Measurements from ENCODE around the gene EML6.

The EML6 gene

GRCh38 chr2:54708584-54709335, 14.7 kb upstream of the EML6 start:
- no peak for DNase-seq

DNA sequence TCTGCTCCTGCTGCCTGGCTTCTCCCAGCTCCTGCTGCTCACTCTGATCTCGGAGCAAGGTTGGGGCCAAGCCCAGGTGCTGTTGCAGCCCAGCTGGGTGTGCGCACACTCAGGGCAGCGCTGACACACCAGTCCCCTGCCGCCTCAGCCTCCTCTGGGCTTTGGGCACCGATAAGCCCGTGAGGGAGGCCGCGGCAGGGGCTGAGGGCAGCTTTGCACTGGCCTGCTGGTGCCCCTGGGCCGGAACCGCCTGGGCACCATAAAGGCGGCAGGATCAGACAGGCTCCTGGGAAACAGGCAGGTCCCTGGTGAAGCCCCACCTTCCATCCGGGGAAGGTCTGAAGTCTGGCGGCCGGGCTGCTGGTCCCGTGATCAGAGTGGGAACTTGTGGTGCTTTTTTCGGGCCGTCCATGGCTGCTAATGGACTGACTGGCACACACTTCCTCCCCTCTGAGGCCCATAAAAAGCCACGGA, 14.1 kb upstream of the EML6 start:
- no peak for DNase-seq

- no peak for DNase-seq
Measured at GRCh38 chr2:54710216-54710615, 13.2 kb upstream of the EML6 start.

DNA sequence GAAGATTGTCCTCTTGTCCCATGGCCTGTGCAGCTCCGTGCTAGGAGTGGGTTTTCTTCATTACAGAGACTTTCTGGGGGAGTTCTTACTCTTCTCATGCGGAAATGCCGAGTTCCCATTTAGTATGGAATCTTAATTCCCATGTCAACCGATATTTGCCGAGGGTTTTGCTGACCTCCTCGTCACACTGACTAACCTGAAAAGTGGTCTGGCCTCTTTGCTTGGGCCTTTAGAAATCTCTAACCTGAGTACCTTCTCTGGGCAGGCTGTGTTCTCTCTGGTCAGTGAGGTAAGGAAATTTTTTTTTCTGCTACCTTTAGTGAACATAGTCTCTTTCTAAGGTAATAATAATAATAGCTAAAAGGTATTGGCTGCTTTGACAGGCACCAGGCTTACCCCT, 10.9 kb upstream of the EML6 start:
- no peak for DNase-seq

DNA sequence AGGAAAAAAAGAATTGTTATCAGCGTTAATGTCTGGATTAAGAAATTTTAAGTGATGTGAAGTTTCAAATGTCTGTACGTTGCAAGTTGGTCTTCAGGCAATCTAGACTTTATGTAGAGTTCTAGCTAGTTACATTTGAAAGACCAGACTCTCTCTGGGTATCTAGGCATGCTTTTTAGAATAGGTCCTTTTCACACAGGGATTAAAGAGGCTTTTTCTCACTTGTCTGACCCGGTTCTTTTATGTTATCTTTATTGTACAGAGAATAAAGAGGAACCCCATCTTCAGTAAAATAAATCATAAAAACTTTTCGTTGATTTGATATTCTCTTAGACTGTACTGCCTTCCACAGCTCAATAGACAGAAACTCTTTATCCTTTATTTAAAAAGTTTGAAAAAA, 8.5 kb upstream of the EML6 start:
- no peak for DNase-seq

- no peak for DNase-seq
Measured at GRCh38 chr2:54716375-54716774, 7.1 kb upstream of the EML6 start.

DNA sequence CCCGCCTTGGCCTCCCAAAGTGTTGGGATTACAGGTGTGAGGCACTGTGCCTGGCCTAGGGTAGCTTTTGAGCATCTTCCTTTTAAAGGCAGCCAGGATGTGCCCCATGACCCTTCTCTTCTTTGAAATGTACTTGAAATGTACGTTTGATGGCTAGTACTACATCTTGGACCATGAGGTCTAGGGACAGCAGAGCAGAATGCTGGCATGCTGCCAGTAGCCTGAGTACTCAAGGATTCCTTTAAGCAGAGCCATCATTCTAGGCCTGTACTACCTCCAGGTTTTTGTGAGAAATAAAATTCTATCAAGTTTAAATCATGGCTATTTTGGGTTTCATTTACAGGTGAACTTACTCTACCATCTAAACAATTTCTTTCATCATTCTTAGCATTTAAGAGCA, 2.9 kb upstream of the EML6 start:
- DNase-seq = no peak

- DNase-seq = no peak
Measured at GRCh38 chr2:54722641-54723040, 821 bp upstream of the EML6 start.

DNA sequence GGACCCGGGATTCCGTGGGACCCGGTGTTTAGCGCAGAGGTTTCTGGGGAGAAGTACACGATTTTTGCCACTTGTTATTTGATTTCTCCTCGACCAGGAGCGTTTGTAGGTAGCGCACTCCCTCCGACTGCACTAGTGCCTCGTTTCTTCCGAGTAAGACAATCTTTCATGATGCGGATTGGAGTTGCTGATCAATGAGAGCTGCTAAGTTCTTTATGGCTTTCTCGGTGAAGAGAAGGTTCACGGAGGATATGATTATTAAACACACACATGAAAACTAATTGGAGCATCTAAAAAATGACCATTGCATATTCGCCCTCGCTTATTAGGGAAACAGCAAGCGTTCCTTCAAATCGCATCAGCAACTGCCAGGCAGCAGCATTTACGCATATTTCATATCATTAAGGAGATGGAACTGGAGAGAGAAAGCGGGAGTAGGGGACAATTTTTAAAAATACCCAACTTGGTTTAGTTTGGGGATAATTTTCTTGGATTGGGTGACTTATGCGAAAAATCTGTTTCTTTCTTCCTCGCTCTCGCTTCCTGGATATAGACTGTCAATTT, 616 bp downstream of the EML6 start:
- no peak for DNase-seq

- peak; percentile 49 for DNase-seq
Measured at GRCh38 chr2:54724560-54725342, 1.3 kb downstream of the EML6 start.

DNA sequence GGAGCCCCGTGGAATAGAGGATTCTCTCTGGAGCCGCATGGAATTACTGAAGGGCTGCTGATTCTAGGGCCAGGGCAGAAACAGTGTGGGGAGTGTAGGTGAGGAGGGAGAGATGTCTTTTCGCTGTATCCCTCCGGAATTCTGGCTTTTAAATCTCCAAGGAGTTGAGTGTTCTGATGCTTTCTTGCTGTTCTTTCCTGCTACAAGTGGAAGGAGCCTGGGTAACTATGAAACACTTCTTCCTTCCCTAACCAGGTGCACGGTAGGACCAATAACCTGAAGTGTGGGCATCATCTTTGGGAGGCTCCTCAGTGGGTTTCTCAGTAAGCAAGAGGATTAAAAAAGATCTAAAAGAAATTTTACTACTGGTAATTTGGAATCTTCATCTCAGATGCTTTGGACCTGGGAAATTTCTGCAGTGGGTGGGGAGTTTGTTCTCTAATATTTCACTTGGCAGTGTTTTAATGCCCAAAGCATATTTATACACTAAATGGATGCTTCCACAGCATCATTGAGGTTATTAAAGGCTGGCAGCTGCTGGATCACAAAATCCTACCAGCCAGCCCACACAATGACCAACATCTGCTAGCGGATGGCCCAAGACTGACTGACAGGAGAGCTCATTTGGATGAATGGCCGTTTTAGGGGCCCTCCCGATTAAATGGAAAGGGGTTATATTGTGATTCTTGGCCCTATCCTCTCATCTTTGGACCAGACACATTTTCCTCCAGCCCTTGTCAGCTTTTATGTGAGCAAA, 2.1 kb downstream of the EML6 start:
- DNase-seq = no peak

DNA sequence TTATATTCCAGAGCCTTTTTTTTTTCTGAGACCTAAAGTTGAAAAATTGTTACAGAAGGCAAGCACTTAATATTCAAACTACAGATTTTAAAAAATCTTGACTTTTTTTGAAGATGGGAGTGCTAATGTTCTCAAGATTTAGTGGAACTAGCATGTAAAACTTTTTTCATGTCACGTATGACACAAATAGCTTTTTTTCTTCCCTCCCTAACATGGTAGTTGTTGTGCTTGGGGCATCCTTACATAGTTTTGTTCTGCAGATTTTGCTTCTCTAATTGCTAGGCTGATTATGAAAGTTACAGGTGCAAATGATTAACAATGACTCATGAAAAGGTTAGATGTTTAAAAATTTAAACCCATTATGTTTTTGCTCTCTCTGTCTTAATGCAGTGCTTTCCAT, 3.0 kb downstream of the EML6 start:
- no peak for DNase-seq

- DNase-seq = no peak
Measured at GRCh38 chr2:54726940-54727339, 3.5 kb downstream of the EML6 start.

DNA sequence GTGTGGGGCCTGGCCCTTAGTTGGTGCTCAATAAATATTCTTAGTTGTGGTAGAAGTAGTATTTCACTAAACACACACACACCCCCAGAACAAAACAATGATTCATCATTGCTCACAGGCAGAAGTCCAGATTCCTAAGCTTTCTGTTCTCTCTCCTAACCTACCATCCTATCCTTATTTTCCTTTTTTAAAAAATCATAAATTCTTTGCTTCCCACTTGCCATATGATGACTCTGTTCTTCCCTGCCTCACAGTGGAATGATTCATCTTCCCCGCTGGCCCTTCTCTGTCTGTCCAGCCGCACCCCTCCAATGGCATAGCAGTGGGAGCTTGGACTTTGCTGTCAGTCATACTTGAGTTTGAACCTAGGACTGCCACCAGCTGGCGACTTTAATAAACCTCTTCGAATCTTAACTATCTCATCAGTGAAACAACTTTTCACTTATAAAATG, 5.2 kb downstream of the EML6 start:
- no peak for DNase-seq

- DNase-seq = no peak
Measured at GRCh38 chr2:54735636-54736035, 12.2 kb downstream of the EML6 start.

DNA sequence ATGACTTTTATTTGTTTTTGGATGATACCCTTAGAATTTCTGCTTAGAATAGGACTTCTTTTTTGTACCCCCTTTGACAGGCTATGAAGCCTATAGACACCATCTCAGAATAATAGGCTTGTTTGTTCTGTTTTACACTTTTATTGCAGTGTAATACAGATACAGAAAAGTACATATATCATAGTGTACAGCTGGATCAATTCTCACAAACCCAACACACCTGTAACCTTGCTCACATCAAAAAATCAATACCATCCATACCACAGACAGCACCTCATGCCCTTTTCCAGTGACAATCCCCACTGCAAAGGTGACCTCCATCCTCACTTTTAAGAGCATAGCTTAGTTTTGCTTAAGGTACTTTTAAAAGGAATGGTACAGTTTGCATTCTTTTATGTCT, 14.8 kb downstream of the EML6 start:
- no peak for DNase-seq

DNA sequence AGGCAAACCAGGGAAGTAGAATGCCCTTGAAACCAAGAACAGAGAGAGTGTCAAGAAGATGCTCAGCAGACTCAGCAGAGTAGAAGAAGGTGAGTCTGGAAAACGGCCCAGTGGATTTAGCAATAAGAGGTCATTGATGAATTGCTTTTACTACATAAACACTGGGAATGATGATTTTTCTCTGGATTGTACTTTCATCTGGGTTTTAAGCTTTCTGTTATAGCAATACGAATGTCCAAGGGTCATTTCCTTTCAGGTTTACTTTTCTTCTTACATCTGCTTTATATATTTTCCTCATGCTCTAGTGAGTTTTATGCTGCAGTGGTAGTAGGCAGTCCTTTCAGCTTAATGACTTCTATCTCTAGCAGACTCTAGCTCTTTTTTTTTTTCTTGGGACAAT, 16.9 kb downstream of the EML6 start:
- DNase-seq = no peak

DNA sequence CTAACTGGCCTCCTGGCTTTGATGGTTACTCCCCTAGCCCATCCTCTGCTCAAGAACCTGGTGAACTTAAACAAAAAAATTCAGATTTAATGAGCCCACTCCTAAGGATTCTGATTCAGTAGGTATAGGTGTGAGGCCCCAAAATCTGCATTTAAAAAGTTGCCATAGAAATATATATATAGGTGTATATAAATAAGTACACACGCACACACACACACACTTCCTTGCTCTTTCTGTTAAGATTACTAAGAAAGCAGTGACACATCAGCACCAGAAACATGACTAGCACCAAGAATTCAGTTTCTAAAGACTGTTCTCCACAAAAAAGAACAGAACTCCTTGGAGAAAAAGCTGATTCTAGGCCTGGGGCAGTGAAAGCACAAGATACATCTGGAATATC, 17.8 kb downstream of the EML6 start:
- no peak for DNase-seq

GRCh38 chr2:54750040-54750439, 26.6 kb downstream of the EML6 start:
- no peak for DNase-seq

GRCh38 chr2:54752439-54752838, 29.0 kb downstream of the EML6 start:
- no peak for DNase-seq

DNA sequence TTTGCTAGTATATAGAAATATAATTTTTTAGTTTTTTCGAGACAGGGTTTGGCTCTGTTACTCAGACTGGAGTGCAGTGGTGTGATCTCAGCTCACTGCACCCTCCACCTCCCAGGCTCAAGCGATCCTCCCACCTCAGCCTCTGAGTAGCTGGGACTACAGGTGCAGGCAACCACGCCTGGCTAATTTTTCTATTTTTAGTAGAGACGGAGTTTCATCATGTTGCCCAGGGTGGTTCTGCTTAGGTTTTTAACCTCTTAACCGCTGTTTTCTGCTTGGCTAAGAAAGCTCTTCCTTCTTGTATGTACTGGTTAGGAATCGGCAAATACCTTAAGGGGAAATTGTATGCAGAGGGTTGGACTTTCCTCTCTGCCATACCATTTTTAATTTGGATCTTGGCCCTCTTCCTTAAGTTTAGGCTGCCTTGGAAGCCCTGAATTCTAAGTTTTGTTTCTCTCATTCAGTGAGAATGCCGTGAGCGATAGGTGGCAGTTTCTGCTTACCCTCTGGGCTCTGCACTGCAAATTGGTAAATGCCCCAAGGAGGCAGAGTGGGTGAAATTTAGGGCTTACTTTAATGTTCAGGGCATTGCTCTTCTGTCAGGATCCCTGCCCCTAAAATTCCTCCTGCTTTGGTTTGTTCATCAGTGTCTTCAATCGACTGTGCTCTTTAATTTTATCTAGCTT, 32.3 kb downstream of the EML6 start:
- peak; percentile 39 for DNase-seq

- no peak for DNase-seq
Measured at GRCh38 chr2:54757500-54757899, 34.0 kb downstream of the EML6 start.

DNA sequence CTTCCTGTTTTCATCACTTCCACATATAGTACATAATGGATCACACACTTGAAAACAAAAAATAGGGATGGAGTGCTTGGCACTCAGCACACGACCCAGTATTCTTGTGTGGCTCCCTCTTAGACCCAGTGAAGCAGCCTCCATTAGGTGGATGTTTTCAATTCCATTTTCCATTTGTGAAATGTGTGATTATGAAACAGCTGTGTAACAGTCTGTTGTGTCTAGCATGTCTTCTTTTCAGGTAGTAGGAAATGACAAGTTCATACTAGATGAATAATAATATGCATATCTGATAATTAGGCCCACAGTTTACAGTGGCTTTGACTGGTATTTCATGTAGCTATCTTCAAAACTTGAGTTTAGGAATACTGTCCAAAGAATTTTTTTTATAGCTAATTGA, 35.5 kb downstream of the EML6 start:
- DNase-seq = no peak

Measured in NCI-H2171 (cell line).